Duodenal mucosa (tissue), 2 donors: ENCODE data around the gene C1QTNF9.

Experiments used
- H3K27ac ChIP-seq: one replicate; pipeline ENCODE4 v1.7.0; 2013; ENCODE audit warnings: low read depth, low read length
- H3K27me3 ChIP-seq, 2 donors: one replicate each; pipeline ENCODE4 v1.7.0; 2013; ENCODE audit warnings: low read length in 2 of 2, control low read depth in 1 of 2; ENCODE audit not compliant: insufficient read depth in 2 of 2, control insufficient read depth in 1 of 2
- H3K36me3 ChIP-seq, 2 donors: one replicate each; pipeline ENCODE4 v1.7.0; 2013; ENCODE audit warnings: low read length in 2 of 2, control low read depth in 1 of 2; ENCODE audit not compliant: insufficient read depth in 2 of 2, control insufficient read depth in 1 of 2
- H3K4me1 ChIP-seq, 2 donors: one replicate each; pipeline ENCODE4 v1.7.0; 2013; ENCODE audit warnings: low read length in 2 of 2, control low read depth in 1 of 2; ENCODE audit not compliant: insufficient read depth in 2 of 2, control insufficient read depth in 1 of 2
- H3K4me3 ChIP-seq, 2 donors: one replicate each; pipeline ENCODE4 v1.7.0; 2013; ENCODE audit warnings: low read length in 2 of 2, low read depth in 1 of 2
- H3K9ac ChIP-seq, 2 donors: one replicate each; pipeline ENCODE4 v1.7.0; 2013; ENCODE audit warnings: low read length in 2 of 2, low read depth in 1 of 2
- H3K9me3 ChIP-seq, 2 donors: one replicate each; pipeline ENCODE4 v1.7.0; 2013; ENCODE audit warnings: low read length in 2 of 2, control low read depth in 1 of 2; ENCODE audit not compliant: control insufficient read depth in 1 of 2

C1QTNF9 gene

GRCh38 chr13:24280720-24281119 lies 28.7 kb upstream of the C1QTNF9 start:
- no peak overlapping the region for H3K4me3 ChIP-seq
- H3K4me1 ChIP-seq = no peaks in the 10 kb centered on the region
- H3K36me3 ChIP-seq = peaks cover 12 to 44% of the 10 kb centered on the region in 2 donors
- H3K27me3 ChIP-seq = no peaks in the 10 kb centered on the region
- H3K27ac ChIP-seq = no peak overlapping the region
- no peaks in the 10 kb centered on the region for H3K9me3 ChIP-seq
- H3K9ac ChIP-seq = no peak overlapping the region

GRCh38 chr13:24281188-24282008 lies 28.0 kb upstream of the C1QTNF9 start:
- H3K4me1 ChIP-seq = no peaks in the 10 kb centered on the region
- no peaks in the 10 kb centered on the region for H3K27me3 ChIP-seq
- no peak overlapping the region for H3K9ac ChIP-seq
- no peak overlapping the region for H3K4me3 ChIP-seq
- peaks cover 19 to 51% of the 10 kb centered on the region in 2 donors for H3K36me3 ChIP-seq
- H3K27ac ChIP-seq = no peak overlapping the region
- no peaks in the 10 kb centered on the region for H3K9me3 ChIP-seq

GRCh38 chr13:24282256-24282655 lies 27.1 kb upstream of the C1QTNF9 start:
- Histone ChIP-seq H3K9ac (no peak overlapping the region), H3K27me3 (no peaks in the 10 kb centered on the region), H3K27ac (no peak overlapping the region), H3K36me3 (peaks cover 22 to 59% of the 10 kb centered on the region in 2 donors), H3K4me1 (no peaks in the 10 kb centered on the region), H3K4me3 (no peak overlapping the region), H3K9me3 (no peaks in the 10 kb centered on the region)

GRCh38 chr13:24284889-24285565 lies 24.4 kb upstream of the C1QTNF9 start:
- Histone ChIP-seq H3K36me3 (peaks cover 37 to 79% of the 10 kb centered on the region in 2 donors), H3K9ac (no peak overlapping the region), H3K4me1 (no peaks in the 10 kb centered on the region), H3K27ac (no peak overlapping the region), H3K27me3 (no peaks in the 10 kb centered on the region), H3K9me3 (no peaks in the 10 kb centered on the region), H3K4me3 (no peak overlapping the region)

- Histone ChIP-seq H3K9me3 (no peaks in the 10 kb centered on the region), H3K4me1 (no peaks in the 10 kb centered on the region), H3K9ac (no peak overlapping the region), H3K36me3 (peaks cover 39 to 84% of the 10 kb centered on the region in 2 donors), H3K4me3 (no peak overlapping the region), H3K27me3 (no peaks in the 10 kb centered on the region), H3K27ac (no peak overlapping the region)
Observed at GRCh38 chr13:24286624-24287023, 22.8 kb upstream of the C1QTNF9 start.

- H3K4me1 ChIP-seq = no peaks in the 10 kb centered on the region
- H3K27ac ChIP-seq = no peak overlapping the region
- H3K9me3 ChIP-seq = no peaks in the 10 kb centered on the region
- H3K36me3 ChIP-seq = peaks cover 44 to 81% of the 10 kb centered on the region in 2 donors
- H3K27me3 ChIP-seq = no peaks in the 10 kb centered on the region
- no peak overlapping the region for H3K9ac ChIP-seq
- no peak overlapping the region for H3K4me3 ChIP-seq
Observed at GRCh38 chr13:24287748-24288287, 21.6 kb upstream of the C1QTNF9 start.

- Histone ChIP-seq H3K27me3 (no peaks in the 10 kb centered on the region), H3K36me3 (peaks cover 44 to 84% of the 10 kb centered on the region in 2 donors), H3K27ac (no peak overlapping the region)
Observed at GRCh38 chr13:24288870-24289269, 20.5 kb upstream of the C1QTNF9 start.

GRCh38 chr13:24290280-24290932 lies 19.0 kb upstream of the C1QTNF9 start:
- Histone ChIP-seq H3K4me1 (no peaks in the 10 kb centered on the region), H3K36me3 (peaks cover 59 to 85% of the 10 kb centered on the region in 2 donors), H3K4me3 (no peak overlapping the region), H3K27ac (no peak overlapping the region), H3K9me3 (no peaks in the 10 kb centered on the region), H3K9ac (no peak overlapping the region), H3K27me3 (no peaks in the 10 kb centered on the region)

More at GRCh38 chr13:24288870-24289269, 20.5 kb upstream of the C1QTNF9 start:
- Histone ChIP-seq H3K9ac (no peak overlapping the region), H3K4me3 (no peak overlapping the region), H3K4me1 (no peaks in the 10 kb centered on the region), H3K9me3 (no peaks in the 10 kb centered on the region)

GRCh38 chr13:24292481-24292880 lies 16.9 kb upstream of the C1QTNF9 start:
- Histone ChIP-seq H3K27ac (no peak overlapping the region), H3K27me3 (no peaks in the 10 kb centered on the region), H3K9ac (no peak overlapping the region), H3K4me3 (no peak overlapping the region), H3K36me3 (peaks cover 63 to 89% of the 10 kb centered on the region in 2 donors), H3K9me3 (no peaks in the 10 kb centered on the region), H3K4me1 (no peaks in the 10 kb centered on the region)

- Histone ChIP-seq H3K36me3 (peaks cover 67 to 89% of the 10 kb centered on the region in 2 donors), H3K27ac (no peak overlapping the region), H3K27me3 (no peaks in the 10 kb centered on the region), H3K4me1 (no peaks in the 10 kb centered on the region), H3K9ac (no peak overlapping the region), H3K4me3 (no peak overlapping the region), H3K9me3 (no peaks in the 10 kb centered on the region)
Observed at GRCh38 chr13:24293746-24294145, 15.6 kb upstream of the C1QTNF9 start.
